NCI-H1436 treated with DMSO at 0.1 percent for 48 hours (cell line): ENCODE data around the gene RUNX1.

ENCODE experiments used
- DNase-seq: peaks from one replicate; lab custom pipeline; 2025; lab: John Stamatoyannopoulos, UW

Gene RUNX1

GRCh38 chr21:35048706-35049617 is at the start of gene RUNX1:
Gene RUNX1, minus strand, starts transcription at chr21:35049302.
- DNase-seq, result no peak

GRCh38 chr21:35097525-35097924 is 48.4 kb upstream of the RUNX1 start:
- no peak for DNase-seq

DNA sequence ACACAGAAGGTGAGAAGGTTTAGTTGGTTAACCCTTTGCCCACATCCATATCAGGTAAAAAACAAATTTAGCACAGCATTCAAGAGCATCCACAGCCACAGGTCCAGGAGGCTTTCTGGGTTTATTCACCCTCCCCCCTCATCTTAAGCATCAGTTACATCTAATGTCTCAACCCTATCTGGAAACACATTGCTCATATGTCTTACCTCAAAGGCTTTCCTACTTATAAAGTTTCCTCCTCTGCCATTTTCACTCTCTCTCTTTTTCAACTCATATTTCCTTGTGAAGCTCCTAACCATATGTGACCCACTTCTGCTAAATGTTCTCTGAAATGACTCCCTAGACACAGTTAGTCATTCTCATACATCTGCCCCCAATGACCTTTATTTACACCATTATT is 47.9 kb upstream of the RUNX1 start:
- DNase-seq, result no peak

GRCh38 chr21:35095859-35096291 is 46.8 kb upstream of the RUNX1 start:
- DNase-seq, result no peak

DNA sequence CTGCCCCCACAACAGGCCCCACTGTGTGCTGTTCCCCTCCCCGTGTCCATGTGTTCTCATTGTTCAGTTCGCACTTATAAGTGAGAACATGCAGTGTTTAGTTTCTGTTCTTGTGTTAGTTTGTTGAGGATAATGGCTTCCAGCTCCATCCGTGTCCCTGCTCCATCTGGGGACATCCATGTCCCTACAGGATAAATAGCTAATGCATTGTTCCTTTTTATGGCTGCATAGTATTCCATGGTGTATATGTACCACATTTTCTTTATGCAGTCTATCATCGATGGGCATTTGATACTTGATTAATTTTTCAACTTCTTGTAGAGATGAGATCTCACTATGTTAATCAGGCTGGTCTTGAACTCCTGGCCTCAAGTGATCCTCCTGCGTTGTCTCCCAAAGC is 44.4 kb upstream of the RUNX1 start:
- DNase-seq, result no peak

GRCh38 chr21:35091496-35091895 is 42.4 kb upstream of the RUNX1 start:
- no peak for DNase-seq

DNA sequence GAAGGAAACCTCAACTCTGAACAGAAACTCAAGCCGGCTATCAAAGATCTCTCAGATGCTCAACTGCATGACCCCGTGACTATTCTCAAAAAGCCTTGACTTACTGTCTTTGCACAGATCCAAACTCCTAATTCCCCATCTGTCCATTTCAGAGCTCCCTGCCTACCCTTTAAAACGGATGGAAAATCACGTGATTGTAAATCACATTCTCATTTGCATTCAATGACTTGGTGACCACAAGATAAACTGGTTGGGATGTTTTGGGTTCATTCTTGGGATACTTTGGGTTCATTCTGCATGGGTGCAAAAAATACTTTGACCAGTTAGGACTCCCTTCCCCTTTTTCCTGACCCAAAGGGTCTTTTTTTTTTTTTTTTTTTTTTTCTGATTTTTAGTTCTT is 41.3 kb upstream of the RUNX1 start:
- DNase-seq, result no peak

DNA sequence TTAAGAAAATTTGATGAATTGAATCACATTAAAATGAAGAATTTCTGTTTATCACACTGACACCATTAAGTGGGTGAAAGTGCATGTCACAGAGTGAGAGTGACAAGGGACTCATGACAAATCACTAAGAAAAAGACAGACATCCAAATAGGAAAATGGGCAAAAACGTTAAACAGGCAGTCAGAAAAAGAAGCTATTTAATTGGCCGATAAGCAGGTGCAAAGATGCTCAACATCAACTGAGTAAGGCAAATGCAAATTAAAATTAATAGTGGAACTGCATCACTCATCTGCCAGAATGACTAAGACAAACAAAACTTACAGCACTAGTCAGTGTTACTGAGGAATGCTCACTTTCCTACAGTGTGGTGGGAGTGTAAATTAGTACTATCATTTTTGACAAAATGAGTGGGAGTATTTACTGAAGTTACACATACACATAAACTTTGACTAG is 39.2 kb upstream of the RUNX1 start:
- DNase-seq, result no peak

DNA sequence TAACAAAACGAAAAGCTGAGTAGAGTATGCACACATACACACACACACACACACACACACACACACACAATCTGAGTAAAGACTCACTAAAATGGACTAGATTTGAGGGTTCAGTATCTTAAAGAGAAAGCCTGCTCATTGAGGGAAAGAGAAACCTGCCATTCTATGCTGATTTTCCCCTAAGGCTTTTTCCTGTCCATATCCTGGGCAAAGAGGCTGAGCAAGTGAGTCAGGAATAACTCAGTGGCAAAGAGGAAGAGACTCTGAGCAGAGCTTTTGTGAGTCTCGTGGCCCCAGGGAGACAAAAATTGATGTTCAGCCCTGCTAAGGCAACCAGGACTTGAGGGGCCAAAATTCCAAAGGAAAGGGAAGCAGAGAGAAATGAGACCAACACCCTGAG is 37.3 kb upstream of the RUNX1 start:
- DNase-seq, result no peak

DNA sequence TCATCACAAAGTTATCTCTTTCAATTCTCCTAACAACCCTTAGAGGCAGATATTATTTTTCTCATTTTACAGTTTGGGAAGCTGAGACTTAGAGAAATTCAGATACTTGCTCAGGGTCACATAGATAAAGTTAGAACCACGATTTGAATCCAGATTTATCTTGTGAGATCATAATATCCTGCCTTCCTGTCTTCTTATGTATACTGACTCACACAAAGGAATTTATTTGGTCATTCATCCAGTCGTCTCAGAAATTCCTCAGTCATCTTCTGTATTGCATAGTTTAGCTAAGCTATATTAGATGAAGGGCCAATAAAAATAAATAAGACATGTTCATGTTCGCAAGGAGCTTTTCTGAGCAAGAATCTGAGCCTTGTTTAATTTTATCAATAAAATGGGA is 35.8 kb upstream of the RUNX1 start:
- DNase-seq, result no peak

GRCh38 chr21:35083246-35083645 is 34.1 kb upstream of the RUNX1 start:
- DNase-seq, result no peak

DNA sequence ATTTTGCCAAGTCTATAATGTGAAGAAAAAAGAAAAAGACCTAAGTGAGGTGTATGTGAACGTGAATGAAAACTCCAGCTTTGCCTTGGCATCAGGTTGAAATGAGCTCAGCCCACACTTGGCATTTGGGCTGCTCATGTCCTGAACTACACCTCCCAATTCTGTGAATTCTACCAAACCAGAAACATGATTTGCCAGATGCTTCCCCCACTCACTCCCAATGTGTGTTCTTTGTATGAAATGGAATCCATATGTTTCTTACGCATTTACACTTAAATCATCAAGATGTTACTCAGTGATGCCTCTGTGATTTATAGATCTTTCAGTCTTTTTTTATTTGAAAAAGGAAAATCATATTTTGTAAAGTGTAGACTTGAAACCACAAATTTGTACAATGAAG is 32.8 kb upstream of the RUNX1 start:
- DNase-seq, result no peak

DNA sequence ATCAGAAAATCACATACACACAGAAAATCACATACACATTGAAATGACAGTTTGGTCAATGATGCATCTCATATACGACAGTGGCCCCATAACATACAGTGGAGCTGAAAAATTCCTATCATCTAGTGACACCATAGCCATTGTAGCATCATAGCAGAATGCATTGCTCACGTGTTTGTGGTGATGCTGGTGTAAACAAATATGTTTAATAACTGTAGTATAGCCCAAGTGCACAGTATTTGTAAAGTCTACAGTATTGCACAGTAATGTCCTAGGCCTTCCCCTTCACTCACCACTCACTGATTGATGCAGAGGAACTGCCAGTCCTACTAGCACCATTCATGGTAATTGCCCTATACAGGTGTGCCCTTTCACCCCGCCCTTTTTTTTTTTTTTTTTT is 30.1 kb upstream of the RUNX1 start:
- no peak for DNase-seq

DNA sequence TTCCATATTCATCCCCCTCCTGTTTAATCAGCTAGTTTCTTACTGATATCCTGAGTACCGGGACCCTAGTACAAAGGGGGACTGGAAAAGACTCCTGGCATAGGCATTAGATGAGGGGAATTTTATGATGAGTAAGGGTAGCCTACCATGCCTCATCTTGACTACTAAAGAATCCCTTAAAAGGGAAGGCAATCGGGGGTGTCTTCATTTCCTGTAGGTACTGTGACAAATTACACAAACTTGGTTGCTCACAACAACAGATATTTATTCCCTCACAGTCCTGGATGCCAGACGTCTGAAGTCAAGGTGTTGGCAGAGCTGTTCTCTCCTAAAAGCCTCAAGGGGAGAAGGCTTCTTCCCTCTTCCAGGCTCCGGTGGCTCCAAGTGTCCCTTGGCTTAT is 28.9 kb upstream of the RUNX1 start:
- no peak for DNase-seq

- DNase-seq, result no peak
Observed at GRCh38 chr21:35077466-35077865, 28.4 kb upstream of the RUNX1 start.

GRCh38 chr21:35075546-35075945 is 26.4 kb upstream of the RUNX1 start:
- DNase-seq, result no peak

- DNase-seq, result no peak
Observed at GRCh38 chr21:35072960-35073359, 23.9 kb upstream of the RUNX1 start.

- DNase-seq, result no peak
Observed at GRCh38 chr21:35072557-35072956, 23.5 kb upstream of the RUNX1 start.

DNA sequence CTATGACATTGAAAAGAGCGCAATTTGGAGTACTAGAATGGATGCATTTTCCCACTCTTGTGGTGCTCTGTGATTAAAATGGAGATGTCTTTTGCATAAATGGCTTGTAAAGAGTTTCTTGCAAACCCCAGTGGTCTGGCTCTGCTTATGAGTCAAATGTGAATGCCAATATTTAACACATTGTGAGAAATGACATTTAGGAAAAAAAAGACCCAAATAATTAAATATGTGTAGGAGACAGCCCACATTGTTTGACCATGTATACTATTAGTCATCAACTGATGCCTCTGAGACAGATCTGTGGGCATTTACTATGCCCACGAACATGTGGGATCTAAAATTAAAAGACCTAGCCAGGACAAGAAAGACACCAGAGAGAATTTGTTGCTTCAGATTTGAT is 22.2 kb upstream of the RUNX1 start:
- no peak for DNase-seq

DNA sequence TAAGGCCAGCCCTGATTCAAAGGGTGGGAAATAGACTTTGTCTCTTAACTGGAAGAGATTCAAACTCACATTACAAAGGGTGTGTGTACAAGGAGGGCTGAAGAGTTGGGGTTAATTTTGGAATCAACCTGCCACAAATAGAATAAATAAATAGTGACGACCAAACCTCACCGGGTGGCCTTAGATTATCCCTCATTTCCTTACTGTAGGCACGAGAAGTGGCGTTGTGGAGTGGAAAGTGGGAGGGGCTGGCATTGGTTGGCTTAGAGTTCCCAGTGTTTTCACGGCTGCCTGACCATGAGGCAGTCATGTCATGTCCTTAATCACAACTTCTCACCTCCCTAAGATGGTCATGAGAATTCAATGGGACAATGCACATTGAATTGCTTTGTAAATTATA is 21.3 kb upstream of the RUNX1 start:
- no peak for DNase-seq

- DNase-seq, result no peak
Observed at GRCh38 chr21:35066824-35067223, 17.7 kb upstream of the RUNX1 start.

DNA sequence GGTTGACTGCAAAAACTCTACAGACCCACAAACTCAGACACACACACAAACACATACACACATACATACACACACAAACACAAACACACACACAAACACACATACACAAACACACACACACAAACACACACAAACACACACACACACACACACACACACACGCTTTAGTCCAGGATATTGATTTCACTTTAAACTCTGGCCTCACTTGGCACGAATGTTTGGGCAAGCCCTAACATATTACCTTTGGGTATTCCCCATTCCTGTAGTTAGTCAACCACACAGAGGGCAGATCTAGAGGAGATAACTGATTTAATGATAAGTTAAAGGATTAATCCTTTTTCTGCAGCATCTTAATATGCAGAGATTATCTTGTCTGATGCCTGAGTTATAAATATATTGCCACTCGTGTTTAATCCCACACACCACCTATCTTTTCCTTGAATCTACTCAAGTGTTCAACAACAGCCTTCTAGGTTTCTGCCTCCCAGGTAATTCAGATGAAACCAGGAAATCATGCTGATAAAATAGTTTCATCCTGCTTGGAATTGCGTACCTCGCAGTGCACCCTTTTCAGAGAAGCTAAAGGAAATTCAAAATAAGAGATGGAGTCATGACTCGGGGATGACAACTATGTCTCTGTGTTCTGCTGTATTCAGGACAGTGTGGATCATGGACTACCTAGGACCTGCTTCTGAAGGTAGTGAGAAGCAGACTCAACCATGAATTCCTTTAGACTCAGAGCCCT is 14.5 kb upstream of the RUNX1 start:
- no peak for DNase-seq

DNA sequence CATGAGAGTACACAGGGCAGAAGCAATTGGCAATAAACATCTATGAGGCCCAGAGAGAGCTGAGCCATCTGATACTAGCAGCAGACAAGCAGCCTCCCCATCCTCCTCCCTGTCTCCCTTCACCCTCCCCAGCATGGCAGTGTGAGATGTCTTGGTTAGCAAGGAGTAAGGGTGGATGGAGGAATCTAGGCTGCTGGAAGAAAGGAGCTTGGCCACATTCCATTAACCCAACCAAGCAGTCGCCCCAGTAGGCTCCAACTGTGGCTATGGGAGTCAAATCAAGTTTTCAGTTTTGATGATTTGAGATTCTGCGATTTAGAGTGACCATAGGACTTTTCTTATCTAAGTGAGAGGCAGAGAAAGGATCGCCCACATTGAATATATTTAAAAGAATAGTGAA is 12.9 kb upstream of the RUNX1 start:
- DNase-seq, result no peak
